ENCODE data around the gene WDR13.
"Not testable (repeated sequence)": the region's sequence is repeated elsewhere in the genome, so short reads cannot be mapped to it uniquely, and the experiment has no call there.

The WDR13 gene

DNA sequence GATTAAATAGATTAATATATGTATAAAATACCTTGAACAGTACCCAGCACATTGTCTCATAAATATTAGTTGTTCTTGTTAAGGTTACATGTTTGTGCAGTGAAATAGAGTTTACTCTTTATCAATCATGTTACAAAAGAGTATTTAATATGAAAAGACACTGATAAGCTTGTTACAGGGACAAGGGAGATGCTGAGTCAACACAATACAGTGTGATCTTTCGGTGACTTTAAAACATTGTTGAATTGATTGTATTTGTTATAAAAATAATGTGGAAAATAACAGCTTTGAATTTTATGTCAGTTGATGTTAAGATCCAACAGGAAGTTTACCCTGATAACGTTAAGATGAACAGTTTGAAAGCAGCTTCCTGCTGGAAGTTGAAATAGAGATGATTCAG lies 1.4 kb upstream of the WDR13 start:
- DNase-seq = no peak

DNA sequence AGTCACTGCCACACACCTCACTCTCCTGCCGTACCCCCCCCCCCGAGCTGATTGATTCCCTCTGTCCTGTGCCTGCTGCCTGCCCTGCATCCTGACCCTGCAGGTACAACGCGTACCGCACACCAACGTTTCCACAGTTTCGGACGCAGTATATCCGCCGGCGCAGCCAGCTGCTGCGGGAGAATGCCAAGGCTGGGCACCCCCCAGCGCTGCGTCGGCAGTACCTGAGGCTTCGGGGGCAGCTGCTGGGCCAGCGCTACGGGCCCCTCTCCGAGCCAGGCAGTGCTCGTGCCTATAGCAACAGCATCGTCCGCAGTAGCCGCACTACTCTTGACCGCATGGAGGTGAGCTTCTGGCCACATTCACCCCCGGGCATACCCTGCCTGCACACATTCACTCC lies 1.3 kb downstream of the WDR13 start:
- DNase-seq = no peak

DNA sequence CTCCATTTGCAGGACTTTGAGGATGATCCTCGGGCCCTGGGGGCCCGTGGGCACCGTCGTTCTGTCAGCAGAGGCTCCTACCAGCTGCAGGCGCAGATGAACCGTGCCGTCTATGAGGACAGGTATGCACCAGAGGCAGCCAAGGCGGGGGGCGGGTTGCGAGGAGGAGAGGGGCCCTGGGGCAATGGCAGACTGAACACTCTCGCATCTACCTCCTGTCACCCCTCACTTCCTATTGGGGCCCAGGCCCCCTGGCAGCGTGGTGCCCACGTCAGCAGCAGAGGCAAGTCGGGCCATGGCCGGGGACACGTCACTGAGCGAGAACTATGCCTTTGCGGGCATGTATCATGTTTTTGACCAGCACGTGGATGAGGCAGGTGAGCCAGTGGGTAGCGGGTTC lies 2.0 kb downstream of the WDR13 start:
- DNase-seq = no peak

DNA sequence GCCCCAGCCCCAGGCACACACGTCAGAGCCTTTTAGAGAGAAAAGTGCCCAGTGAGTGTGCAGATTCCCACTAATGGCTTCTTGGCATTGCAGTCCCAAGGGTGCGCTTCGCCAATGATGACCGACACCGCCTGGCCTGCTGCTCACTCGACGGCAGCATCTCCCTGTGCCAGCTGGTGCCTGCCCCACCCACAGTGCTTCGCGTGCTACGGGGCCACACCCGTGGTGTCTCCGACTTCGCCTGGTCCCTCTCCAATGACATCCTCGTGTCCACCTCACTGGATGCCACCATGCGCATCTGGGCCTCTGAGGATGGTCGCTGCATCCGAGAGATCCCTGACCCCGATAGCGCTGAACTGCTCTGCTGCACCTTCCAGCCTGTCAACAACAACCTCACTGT lies 2.9 kb downstream of the WDR13 start:
- DNase-seq = no peak

DNA sequence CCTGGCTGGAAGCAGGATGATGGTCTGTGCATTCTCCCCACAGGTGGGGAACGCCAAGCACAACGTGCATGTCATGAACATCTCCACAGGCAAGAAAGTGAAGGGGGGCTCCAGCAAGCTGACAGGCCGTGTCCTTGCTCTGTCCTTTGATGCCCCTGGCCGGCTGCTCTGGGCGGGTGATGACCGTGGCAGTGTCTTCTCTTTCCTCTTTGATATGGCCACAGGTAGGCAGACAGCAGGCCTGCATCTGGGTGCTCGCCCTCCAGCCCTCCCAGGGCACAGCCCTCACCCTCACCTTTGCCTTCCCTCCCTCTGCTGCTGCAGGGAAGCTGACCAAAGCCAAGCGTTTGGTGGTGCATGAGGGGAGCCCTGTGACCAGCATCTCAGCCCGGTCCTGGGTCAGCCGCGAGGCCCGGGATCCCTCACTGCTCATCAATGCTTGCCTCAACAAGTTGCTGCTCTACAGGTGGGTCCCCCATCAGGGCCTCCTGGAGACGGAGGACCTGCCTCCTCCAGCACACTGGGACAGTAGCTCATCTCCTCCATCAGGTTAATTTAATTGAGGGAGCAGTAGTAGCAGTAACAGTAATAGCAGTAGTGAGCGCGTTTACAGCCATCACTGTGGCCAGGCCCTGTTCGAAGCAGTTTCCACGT lies 4.6 kb downstream of the WDR13 start:
- DNase-seq = no peak

DNA sequence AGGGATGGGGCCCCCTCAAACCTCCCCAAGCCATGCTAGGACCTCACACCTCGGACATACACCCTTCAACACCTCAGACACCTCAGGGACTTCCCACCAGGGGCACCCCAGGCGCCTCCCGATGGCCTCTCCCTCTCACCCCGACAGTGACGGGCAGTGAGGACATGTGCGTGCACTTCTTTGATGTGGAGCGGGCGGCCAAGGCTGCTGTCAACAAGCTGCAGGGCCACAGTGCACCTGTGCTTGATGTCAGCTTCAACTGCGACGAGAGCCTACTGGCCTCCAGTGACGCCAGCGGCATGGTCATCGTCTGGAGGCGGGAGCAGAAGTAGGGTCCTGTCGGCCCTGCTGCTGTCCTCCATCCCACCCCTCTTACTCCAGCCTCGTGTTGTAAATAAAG lies 7.4 kb downstream of the WDR13 start:
- DNase-seq = no peak

DNA sequence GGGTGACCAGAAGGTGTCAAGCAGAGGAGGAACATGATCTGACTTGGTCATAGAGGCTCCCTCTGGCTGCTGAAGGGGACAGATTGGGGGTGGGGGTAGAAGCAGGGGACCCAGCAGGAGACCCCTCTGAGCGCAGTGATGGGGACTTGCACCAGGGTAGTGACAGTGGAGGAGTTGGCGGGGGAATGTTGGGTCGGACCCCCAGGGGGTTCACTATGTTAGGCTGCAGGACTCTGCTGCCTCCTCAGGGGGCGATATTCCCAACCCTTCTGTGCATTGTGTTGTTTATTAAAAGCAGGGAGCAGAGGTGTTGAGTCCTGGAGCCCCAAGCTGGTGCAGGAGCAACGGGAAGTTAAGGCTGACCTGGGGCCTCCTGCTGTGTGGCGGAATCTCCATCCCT lies 8.8 kb downstream of the WDR13 start:
- DNase-seq = no peak

DNA sequence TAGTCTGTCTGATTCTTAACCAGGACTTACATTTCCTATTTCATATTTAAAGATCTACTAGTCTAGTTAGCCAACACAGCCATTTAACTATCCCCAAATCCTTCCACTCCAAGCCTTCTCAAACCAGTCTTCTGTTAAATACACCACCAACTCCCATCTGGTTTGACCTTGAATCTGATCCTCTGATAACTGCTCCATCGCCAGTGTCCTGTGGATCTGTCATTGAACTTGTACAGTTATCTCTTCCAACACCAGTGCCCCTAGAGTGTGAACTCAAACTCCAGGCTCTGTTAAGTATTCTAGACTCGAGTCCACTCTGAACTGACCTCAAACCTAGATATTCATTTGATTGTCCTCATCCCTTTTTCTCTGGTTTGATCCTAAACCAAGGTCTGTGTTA lies 14.4 kb downstream of the WDR13 start:
- no peak for DNase-seq

DNA sequence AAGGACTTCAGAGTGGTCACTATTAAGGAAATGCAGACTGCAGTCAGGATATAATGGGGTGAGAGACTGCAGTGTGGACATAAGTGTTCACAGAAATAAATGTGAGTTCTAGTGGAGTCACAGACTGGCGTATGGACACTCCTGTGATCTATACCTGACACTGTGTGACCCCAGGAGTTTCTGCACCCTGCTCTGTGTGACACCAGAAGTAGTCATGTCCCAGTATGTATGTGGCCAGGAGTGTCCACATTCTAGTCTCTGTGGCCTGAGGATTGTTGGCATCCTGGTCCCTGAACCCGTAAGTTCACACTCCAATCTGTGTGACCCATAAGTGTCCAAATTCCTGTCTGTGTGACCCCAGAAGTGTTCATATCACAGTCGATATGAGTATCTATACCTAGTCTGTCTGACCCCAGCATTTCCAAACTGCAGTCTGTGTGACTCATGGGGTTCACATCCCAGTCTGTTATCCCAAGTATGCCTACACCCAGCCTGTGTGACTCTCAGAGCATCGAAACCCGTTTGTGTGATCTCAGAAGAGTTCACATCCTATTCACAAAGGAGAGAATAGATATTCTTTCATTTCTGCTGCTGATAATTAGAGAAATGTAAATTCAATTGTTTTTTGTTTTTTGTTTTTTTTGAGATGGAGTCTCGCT lies 16.3 kb downstream of the WDR13 start:
- DNase-seq = no peak

DNA sequence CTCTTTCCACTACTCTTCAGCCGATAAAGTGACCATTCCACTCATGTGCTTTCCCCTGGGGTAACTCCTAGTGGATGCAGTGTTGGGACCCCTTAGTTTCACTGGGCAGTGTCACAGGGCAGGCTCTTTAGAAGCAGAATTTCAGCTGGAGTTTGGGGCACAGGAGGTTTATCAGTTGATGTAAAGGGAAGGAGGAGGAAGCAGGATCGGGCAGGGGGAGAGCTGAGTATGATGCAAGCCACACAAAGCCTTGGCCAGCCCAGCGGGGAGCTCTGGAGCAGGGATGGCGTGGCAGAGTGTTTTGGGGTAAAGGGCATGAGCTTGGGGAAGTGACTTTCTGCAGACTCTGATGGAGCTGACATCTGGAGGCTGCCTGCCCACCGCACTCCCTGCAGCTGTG lies 19.3 kb downstream of the WDR13 start:
- no peak for DNase-seq

DNA sequence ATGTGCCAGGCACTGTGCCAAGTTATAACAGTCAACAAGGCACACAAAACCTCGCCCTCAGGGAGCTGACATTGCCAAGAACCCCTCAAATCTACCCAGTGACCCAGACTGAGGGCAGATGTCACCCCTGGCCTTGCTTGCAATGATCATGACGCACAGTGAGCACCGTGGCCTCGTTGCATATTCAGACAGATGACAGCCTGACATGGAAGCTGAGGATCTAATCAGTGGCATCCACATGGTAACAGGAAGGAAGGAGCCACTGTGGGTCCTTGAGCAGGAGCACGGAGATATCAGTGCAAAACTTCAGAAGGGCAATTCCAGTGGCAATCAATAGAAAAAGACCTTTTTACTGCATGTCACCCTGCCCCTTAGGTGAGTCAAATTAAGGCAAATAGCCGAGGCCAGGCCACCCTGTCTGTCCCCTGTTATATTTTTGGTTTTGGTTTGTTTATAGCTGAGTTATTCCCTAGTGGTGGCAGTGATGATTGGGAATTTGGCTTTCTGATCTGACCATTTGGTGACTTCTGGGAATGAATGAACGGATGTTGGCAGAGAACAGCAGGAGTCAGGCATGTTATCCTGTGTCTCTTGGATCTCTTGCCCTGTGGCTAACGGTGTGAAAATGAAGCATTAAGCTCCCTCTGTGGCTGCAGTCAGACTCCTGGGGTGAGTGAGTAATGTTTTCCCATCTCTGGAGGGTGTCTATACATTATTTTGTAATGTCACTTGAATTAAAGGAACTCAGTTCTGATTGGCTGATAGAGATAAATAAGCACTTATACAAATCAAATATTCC lies 20.4 kb downstream of the WDR13 start:
- DNase-seq = no peak

DNA sequence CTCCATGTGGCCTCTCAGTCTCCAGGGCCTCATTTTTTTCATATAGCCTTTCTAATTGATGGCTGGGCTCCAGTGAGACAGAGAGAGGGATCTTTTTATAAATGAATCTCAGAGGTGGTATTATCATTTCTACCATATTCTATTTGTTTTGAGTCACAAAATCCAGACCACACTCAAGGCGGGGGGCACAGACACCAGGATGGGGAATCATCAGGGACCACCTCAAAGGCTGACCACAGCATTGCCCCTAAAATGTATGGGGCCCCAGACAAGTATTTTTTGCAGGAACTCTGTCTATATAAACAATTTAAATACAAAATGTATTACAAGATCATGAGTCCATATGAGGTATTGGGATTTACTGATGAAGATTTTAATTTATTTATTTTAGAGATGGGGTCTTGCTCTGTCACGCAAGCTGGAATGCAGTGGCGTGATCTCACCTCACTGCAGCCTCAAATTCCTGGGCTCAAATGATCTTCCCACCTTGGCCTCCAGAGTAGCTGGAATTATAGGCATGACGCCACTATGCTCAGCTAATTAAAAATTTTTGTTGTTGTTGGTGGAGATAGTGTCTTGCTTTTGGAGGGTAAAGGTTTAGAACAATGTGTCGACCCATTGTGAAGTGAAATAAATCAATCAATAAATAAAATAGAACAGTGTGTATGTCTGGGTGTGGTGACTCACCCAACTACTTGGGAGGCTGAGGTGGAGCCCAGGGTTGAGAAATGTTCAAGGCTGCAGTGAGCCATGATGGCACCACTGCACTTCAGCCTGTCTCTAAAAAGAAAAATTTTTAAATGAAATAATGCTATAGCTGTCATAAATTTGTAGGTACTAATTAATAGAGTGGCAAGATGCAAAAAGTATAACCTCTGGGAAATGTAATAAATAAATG lies 29.4 kb downstream of the WDR13 start:
- DNase-seq = no peak

DNA sequence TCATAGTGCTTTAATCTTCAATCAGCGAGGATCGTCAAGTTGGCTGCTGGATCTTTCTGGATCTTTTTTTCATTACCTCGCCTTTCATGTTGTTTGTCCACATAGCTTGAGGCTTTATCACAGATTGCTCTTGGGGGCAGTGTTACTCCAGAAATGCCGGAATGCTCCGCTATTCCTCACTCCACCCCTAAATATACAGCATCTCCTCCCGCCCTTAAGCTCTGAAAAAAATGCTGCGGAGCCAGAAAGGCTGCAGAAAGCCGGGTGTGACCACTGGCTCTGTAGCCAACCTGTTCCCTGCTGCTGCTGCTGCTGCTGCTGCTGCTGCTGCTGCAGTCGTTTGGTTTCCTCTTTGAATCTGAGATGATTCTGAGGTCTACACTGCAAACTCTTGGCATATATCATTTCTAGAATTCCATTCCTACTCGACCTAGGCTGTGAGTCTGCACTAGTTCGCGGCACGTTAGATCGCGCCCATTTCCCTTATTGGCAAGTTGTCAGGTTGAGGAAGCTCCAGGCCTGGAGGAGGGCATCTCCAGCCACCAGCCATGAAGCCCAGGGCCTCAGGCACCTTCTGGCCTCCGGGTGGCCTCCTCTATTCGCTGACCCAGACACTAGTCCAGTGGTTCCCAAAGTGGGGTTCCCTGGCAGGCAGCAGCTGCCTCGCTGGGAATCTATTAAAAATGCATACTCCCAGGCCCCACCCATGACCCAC lies 34.2 kb downstream of the WDR13 start:
- DNase-seq = peak; percentile 42 to 58

DNA sequence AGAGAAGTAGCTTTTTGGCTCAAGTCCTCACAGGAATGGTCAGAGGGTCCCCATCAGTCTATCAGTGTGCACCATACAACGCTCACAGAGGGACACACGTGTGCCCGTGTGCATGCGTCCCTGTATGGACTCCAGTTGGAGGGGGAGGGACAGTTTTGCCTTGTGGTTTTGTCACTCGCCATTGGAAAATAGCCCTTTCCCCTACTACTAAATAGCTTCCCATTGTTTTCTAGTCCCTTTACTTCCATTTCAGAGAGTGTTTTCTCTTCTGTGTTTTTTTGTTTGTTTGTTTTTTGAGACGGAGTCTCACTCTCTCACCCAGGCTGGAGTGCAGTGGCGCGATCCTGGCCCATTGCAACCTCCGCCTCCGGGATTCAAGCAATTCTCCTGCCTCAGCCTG lies 34.9 kb downstream of the WDR13 start:
- no peak for DNase-seq

DNA sequence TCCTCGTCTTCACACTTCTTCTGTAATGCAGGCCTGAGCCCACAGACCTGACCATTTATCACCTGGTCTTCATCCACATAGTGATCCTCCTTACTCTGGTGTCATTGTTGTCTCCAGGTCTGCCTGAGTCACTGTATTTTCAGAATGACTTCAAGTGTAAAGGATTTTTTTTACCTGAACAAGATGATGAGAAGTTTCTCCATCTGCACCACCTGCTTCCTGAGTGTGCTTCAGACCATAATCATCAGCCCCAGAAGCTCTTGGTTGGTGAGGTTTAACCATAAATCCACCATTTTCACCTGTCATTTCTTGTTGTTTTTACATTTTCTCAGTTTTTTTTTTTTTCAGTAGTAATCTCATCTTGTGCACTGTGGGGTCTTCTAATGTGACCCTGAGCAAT lies 39.0 kb downstream of the WDR13 start:
- DNase-seq = no peak

DNA sequence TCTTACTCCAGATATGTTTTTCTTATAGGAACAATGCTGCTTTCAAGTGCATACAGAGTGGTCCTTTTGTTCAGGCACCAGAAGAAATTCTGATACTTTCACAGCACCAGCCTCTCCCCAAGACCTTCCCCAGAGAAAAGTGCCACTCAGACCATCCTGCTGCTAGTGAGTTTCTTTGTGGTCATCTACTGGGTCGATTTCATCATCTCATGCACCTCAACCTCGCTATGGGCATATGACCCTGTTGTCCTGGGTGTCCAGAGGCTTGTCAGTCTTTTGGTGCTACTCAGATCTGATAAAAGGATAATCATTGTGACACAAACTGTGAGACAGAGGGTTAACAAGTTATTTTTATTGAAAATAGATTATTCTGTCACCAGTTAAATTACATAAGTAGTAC lies 39.5 kb downstream of the WDR13 start:
- DNase-seq = no peak

DNA sequence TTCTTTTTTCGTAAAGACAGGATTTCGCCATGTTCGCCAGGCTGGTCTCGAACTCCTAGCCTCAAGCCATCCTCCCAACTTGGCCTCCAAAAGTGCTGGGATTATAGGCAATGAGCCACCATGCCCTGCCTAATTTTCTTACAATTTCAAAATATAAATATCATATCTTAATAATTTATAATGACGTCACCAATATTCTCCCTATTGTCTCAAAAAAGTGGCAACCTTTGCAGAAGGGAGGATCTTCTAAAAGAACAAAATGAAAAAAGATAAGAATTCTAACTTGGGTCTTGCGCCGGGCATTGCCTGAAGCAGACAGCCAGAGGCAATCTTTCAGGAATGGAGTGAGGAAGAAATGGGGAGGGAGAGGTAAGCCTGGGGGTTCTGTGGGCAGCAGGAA lies 48.4 kb downstream of the WDR13 start:
- no peak for DNase-seq

DNA sequence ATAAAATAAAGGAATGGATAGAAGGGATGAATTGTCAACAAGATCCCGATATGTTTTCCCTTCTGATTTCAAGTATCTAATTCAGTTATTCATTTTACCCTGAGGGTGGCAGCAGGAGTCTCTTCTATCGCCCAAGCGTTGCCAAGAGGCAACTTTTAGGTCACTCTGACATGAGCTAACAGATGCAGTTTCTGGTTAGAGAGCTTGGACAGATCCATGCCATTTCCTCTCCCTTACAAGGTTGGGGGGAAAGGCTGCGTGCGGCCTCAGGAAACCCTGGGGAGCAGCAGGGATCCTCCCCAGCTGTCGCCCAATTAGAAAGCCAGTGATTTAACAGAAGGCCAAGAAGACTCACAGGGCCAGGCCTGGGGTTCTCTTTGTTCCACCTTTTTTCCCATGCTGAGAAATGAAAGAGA lies 51.1 kb downstream of the WDR13 start:
- peak; percentile 40 to 68 for DNase-seq

DNA sequence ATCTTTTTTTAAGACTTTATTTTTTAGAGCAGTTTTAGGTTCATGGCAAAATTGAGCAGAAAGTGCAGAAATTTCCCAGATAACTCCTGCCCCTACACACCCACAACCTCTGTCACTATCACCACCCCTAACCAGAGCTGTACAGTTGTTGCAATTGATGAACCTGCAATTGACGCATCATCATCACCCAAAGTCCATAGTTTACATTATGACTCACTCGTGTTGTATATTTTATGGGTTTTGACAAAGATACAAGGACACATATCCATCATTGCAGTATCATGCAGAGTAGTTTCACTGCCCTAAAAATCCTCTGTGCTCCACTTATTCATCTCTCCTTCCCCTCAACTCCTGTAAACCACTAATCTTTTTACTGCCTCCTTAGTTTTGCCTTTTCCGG lies 51.8 kb downstream of the WDR13 start:
- DNase-seq = no peak

DNA sequence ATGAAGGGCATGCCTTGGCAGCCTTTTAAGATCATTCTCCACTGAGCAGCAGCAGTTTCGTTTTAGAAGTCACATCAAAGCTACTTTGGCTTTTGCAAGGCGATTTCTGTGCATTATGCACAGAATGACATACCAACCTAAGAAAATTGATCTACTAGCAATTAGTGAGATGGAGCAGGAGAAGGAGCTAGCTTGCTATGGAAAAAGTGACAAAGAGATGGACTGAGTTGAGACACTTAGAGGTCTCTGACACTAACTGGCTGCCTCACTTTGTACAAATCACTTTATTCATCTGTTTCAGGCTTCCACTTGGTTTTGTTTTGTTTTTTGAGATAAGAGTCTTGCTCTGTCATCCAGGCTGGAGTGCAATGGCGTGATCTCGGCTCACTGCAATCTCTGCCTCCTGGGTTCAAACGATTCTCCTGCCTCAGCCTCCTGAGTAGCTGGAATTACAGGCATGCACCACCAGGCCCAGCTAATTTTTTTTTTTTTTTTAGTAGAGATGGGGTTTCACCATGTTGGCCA lies 54.8 kb downstream of the WDR13 start:
- not testable (repeated sequence) for DNase-seq

DNA sequence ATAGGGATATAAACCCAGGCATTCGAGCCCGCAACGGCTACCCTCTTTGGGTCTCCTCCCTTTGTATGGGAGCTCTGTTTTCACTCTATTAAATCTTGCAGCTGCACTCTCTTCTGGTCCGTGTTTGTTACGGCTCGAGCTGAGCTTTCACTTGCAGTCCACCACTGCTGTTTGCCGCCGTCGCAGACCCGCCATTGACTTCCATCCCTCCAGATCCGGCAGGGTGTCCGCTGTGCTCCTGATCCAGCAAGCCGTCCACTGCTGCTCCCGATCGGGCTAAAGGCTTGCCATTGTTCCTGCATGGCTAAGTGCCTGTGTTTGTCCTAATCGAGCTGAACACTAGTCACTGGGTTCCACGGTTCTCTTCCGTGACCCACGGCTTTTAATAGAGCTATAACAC lies 57.5 kb downstream of the WDR13 start:
- DNase-seq = not testable (repeated sequence)

Data from cerebellar nuclear complex (tissue), 1 donor.